Breast epithelium (tissue), 3 donors: Measurements from ENCODE around the gene TRAF3IP1.

Experiments
- POLR2A ChIP-seq: fragments of 450-650 bp; IDR thresholded peaks from one replicate; pipeline ENCODE4 v1.6.1; 2016; ENCODE audit warnings: antibody characterized with exemption, mild to moderate bottlenecking, moderate library complexity
- TF ChIP-seq, protein P1 (sequence below), 3 donors: fragments of 450-650 bp; IDR thresholded peaks; one replicate each; pipeline ENCODE4 v1.5.1; 2016 to 2017; ENCODE audit warnings: antibody characterized with exemption in 3 of 3, mild to moderate bottlenecking in 3 of 3, moderate library complexity in 3 of 3

DNA sequence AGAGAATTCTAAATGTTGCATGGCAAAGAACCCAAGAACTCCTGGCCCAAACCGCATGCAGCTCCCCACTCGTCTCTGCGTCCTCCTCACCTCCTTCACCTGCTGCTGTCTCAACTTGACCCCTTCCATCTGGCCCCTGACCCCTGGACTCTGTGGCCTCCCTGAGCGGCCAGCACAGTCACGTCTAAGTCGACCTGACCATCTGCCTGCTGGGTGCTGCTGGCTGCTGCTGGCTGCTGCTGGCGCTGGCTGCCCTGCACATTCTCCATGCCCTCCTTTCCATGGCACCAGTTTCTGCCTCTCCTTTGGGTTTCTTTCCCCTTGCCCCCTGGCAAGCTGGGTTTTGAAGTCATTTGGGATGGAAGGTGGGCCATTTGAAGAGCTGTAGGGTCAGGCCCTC is 76.3 kb downstream of the TRAF3IP1 start:
- TF ChIP-seq, protein P1, sequence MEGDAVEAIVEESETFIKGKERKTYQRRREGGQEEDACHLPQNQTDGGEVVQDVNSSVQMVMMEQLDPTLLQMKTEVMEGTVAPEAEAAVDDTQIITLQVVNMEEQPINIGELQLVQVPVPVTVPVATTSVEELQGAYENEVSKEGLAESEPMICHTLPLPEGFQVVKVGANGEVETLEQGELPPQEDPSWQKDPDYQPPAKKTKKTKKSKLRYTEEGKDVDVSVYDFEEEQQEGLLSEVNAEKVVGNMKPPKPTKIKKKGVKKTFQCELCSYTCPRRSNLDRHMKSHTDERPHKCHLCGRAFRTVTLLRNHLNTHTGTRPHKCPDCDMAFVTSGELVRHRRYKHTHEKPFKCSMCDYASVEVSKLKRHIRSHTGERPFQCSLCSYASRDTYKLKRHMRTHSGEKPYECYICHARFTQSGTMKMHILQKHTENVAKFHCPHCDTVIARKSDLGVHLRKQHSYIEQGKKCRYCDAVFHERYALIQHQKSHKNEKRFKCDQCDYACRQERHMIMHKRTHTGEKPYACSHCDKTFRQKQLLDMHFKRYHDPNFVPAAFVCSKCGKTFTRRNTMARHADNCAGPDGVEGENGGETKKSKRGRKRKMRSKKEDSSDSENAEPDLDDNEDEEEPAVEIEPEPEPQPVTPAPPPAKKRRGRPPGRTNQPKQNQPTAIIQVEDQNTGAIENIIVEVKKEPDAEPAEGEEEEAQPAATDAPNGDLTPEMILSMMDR (IDR thresholded peaks at IDR 0.05) = no peak
- TF ChIP-seq POLR2A = no peak
